HG03139 (cell line): ENCODE data around the gene NINL.
"Not testable (repeated sequence)": the region's sequence is repeated elsewhere in the genome, so short reads cannot be mapped to it uniquely, and the experiment has no call there.

ENCODE experiments used
- ATAC-seq: cut with Tn5 transposase; IDR thresholded peaks from one replicate; pipeline ENCODE4 v1.9.1; 2021; ENCODE audit not compliant: unreplicated experiment

NINL gene

DNA sequence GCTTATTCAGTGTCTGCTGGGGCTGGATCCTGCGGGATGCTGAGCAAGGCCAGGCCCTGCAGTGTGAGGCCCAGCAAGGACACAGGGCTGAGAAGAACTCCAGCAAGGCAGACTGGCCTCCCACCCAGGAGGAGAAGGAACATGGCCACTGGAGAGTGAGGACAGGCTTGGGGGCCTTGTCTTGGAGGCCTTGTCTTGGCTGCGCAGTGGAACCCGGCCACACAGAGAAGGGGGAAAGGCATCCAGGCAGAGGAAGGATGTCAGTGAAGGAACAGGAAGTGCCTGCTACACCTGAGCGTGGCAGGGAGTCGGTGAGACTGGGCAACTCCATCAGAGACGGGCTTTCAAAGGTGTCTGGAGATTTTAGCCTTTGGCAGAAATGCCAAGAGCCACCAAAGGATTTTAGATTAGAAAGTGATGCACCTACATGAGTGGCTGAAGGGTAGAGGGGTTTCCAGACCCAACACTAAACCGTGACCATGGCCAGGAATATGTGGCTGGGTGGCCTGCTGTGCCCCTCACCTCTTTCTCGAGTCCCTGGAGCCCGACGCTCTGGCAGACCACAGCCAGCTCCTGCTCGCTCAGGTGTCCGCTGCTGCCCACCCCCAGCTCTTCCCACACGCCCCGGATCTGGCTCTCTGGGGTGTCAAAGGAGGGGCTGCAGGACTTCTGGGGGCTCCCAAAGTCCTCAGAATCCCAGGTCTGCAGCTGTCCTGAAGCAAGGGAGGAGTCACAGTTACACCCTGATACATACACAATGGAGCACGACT is 80.8 kb downstream of the NINL start:
- no peak for ATAC-seq

DNA sequence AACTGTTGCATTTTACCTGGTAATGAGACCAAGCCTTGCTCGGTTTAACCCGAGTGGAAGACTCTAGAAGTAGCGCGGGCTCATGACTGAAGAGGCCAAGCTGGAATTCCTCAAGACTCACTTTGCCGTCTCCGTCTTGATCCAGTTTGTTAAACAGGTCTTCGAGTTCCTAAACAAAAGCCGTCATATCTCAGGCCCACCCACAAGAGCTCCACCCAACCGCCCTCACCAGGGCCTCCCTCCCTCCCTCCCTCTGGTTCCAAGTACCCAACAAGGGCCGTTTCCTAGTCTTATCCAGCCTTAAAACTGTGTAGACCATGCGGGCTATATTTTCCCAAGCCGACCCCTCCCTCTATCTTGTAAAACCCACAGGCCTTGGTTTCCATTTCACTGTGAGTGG is 81.4 kb downstream of the NINL start:
- no peak for ATAC-seq

DNA sequence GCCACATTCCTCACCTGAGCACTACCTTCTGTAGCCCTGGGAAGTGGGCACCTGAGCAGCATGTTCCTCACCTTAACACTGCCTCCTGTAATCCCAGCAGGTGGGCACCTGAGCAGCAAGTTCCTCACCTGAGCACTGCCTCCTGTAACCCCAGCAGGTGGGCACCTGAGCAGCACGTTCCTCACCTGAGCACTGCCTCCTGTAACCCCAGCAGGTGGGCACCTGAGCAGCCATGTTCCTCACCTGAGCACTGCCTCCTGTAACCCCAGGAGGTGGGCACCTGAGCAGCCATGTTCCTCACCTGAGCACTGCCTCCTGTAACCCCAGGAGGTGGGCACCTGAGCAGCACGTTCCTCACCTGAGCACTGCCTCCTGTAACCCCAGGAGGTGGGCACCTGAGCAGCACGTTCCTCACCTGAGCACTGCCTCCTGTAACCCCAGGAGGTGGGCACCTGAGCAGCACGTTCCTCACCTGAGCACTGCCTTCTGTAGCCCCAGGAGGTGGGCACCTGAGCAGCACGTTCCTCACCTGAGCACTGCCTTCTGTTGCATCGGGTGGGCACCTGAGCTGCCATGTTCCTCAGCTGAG is 82.2 kb downstream of the NINL start:
- ATAC-seq: not testable (repeated sequence)

DNA sequence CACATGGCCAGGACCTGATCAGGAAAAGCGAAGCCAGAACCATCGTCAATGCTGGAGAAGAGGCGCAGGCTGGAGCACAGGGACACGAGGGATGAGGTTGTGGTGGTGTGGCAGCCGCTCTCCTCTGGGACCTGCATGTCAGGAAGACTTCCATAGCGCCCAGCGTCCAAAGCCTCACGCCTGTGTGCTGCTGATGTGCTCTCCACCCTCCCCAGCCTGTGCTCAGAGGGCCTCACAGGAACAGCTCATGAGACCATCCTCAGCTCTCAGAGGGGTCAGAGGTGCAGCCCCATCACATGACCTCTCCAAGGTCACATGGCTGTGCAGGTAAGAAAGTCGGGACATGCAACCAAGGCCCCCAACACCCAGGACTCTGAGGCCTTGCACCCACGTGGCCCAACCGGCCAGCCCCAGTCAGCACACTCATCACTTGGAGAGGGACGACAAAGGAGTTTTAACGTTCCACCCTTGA is 84.4 kb downstream of the NINL start:
- no peak for ATAC-seq

DNA sequence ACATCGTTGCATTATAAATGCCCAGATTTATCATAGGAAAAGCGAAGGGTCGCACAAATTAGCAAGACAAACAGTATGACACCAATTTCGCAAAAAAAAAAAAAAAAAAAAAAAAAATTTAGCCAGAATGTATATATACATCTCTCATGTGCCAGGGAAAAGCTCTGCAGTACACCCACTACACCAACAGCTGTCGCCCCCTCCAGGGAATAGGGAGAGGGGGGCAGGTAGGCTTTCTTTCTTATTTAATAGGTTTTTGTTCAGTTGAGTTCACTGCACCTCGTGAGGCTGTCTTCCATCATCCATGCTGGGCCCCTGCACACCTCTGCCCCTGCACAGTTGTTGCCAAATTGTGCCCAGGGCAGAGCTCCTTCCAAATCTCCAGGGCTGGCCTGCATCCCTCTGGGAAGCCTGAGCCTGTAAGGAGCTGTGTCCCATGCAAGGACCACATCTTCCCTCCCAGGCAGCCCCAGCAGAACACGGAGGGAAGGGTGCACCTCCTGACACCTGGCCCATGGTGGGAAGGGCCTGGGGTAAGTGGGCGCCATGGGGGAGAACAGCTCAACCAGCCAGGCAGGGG is 85.4 kb downstream of the NINL start:
- ATAC-seq: no peak

DNA sequence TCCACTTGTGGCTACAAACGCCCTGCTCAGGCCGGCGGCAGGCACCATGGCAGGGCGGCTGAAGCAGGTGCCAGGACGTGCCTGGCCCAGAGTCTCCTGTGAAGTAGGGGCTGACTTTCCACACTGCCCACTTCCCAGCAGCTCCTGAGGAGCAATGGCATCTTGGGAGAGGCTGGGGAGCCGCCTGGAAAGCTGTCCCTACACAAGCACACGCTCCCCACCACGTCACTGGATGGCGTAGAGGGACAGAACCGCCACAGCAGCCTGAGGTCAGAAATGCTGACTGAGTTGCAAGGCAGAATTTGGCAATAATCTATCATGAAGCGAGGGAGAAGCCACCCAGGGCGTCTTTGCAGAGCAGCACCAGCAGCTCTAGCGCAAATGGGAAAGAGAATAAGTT is 86.3 kb downstream of the NINL start:
- ATAC-seq: no peak

DNA sequence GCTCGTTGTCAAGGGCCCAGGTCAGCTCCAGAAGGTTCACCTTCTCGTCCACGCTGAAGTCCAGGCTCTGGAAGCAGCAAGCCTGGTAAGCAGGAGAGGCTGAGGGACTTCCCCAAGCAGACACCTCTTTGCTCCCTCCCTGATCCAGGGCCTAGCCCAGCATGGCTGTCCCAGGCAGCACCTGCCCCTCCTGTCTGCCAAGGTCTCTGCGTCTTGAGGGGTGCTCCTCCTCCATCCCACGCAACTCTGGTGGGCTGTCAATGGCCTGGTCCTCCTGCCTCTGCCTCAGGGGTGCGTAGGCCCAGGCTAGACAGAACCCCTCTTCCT is 87.1 kb downstream of the NINL start:
- no peak for ATAC-seq

DNA sequence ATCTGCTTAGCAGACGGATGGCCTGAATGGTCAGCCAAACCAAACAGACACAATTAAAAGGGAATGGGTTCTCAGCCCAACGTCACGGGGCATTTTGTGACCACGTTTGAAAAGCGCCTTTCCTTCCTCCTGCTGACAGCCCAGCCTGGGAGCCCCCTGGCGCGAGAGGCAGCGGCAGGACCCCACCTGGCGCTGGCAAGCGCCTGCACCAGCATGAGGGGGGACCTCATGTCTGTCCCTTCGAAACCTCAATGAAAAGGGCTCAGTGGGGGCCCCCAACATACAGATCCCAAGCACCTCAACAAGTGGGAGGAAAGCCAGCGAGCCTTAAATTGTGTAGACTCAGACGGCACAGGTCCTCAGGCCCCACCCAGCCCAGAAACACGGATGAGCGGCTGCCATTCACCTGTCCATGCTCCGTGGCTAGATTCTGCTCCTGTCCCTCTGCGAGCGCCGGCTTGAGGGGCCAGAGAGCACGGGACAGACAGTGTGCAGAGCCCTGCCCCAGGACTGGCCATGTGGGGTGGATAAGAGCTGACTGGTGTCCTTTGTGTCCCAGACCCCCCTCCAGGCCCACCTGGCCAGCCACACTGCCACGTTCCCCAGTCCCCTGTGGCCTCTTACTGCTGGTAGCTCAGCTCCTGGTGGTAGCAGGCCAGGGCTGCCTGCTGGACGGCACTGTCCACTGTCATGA is 87.6 kb downstream of the NINL start:
- ATAC-seq: no peak

DNA sequence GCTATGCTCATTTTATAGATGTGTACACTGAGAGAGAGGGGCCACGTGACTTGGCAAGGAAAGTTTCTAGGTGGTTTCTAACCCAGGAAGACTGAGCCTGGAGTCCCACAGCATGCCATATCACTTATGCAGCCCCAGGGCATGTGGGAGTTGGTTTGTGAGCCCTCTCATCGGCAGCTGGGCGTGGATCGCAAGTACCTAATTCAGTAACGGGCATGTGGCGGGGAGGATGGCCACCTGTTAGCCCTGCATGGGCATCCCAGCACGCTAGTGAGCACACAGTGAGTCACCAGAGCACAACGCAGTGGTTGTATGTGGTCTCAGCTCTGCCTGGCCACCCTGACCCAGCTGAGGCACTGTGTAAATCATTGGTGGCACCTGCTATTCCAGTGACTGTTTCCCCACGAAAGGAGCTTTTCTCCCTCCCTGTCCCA is 88.3 kb downstream of the NINL start:
- ATAC-seq: no peak

DNA sequence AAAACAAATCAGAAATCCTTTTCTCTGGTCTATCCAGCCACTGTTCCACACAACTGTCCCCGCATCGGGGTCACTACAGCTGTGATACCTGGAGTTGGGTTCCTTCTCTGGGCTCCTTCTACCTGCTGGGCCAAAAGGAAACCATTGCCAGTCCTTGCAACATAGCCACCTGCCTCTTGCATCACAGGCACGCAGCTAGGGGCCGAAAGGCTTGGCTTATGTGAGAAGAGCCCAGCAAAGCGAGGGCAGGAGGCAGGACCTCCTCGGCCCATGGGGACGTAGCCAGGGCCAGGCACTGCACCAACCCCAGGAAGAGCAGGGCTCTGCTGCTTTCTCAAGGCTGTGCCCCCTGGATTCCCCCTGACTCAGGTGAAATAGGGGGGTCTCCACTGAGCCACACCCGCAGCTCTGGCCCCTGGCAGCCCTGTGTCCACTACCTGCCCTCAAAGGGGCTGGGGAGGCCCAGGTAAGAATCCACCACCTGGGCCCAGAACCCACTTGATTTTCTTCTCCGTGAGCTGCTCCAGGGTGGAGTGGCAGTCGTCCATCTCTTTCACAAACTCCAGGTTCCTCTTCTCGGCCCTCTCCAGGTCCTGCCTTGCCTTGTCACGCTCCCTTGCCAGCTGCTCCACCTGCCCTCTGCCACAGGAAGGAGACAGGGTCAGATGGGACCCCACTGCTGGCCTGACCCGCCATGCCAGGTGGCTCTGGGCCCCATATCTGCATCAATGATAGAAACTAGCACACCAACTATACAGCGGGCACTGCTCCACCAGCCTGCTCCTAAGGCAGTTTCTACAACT is 89.0 kb downstream of the NINL start:
- no peak for ATAC-seq

DNA sequence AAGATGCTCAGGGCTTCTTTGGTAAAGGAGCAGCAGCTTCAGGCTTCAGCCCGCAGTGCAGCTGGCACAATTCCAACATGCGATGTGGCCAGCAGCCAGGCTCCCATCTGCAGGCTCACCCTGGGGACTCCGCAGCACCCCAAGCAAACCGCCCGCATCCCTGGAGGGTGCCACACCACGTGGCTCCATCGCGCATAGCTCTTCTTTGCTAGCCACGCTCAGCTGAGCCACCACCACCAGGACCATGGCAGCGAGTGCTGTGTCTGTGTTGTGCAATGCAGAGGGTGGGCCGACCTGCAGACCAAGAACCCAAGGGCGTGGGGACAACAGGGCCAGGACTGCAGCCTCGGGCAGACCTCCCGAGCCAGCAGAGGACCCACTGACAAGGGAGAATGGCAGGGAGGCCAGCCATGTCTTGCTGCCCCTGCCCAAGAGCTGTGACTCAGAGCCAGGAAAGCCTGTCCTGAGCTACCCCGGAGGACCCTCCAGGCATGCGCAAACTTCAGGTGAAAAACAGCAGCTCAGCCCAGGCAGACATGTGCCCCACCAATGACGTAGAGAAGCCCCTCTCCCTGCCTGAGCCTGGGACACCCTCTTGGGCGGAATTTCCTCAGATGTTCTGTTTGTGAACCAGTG is 90.0 kb downstream of the NINL start:
- no peak for ATAC-seq

DNA sequence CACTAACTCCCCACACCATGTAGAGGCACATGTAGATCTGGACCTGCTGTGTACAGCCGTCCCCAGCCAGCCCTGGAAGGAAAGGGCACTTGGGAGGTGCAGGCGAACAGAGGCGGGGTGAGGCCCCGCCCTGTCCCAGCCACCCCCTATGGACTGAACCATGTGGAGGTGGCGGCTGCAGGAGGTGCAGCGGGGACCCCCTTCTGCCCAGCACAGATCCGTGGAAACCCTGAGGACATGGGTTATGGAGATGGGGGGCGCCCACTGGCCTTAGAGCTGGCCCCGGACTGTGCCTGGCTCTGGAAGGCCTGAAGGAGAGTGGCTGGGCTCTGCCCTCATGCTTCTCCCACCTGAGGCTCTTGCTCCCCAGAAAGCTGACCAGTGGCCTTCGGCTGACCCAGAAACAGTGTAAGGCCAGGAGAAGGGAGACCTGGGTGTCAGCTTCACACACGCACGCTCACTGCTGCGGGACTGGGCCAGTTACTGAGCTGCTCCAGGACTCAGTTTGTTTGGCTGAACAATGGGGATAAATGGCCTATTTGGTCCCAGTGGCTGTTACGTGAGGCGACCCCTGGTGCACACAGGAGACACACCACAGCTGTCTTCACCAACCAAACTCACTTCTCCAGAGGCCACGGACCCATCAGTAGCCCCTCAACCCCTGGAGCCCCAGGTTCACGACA is 90.7 kb downstream of the NINL start:
- ATAC-seq: no peak

DNA sequence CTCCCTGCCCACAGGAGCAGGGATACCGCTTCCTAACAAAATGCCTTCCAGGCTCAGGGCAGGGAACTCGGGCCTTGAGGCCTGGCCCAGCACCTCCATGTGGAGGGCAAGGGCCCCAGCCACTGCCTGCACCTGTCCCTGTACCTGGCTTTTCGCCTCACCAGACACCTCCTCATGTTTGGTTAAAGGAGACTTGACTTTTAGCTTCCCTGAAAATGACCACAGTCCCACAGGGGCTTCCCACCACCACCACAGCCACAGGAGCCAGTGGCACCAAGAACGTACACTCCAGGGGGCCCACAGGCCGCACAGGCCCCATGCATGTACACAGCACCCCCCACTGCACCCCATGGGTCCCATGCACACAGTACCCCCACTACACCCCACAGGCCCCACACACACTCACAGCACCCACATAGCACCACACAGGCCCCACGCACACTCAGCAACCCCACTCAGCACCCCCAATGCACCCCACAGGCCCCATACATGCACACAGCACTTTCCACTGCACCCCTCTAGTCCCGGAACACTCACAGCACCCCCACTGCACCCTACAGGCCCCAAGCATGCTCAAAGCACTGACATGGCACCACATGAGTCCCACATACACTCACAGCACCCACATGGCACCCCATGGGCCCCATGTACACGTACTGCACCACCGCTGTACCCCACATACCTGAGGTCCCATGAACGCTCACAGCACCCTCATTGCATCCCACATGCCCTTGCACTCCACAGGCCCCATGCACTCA is 91.4 kb downstream of the NINL start:
- no peak for ATAC-seq

DNA sequence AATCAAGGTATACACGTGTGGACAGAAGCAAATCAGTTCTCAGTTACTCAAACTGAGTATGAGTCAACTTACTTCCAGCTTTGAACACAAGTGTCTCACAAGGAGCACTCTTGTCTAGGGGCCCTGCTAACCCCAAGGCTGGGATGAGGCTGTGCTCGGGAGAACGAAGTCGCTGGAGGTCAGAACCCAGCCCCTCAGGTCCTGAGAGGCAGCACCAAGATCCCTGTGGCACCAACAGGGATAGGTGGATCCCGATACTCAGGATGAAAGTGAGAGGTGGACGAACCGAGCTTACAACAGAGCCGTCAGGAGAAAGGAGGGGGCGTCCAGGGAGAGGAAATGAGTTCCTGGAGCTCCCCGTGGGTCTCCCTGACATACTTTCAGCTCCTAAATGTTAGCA is 92.2 kb downstream of the NINL start:
- ATAC-seq: no peak

DNA sequence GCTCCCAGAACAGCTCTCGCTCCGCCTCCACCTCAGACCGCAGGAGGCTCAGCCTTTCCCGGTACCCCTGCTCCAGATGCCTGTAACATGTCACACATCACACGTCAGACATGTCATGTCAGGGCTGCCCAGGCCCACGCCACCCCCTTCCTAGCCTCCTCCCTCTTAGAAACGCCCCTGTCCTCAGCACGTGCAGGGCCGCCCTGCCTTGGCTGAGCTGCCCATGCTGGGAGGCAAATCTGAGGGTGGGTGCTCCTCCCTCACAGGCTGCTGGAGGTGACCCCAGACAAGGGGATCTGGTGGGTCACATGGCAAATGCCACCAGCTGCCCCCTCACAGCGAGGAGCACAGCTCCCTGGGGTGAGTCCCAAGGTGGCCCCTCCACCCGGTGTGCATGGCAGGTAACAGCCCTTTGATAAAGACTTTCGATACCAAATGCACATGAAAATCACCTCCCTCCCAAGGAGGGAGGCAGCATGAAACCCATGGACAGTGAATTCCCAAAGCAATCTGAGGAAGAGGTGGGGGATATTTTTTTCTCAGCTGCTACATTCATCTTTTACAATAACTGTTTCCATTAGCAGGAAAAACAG is 93.8 kb downstream of the NINL start:
- no peak for ATAC-seq

DNA sequence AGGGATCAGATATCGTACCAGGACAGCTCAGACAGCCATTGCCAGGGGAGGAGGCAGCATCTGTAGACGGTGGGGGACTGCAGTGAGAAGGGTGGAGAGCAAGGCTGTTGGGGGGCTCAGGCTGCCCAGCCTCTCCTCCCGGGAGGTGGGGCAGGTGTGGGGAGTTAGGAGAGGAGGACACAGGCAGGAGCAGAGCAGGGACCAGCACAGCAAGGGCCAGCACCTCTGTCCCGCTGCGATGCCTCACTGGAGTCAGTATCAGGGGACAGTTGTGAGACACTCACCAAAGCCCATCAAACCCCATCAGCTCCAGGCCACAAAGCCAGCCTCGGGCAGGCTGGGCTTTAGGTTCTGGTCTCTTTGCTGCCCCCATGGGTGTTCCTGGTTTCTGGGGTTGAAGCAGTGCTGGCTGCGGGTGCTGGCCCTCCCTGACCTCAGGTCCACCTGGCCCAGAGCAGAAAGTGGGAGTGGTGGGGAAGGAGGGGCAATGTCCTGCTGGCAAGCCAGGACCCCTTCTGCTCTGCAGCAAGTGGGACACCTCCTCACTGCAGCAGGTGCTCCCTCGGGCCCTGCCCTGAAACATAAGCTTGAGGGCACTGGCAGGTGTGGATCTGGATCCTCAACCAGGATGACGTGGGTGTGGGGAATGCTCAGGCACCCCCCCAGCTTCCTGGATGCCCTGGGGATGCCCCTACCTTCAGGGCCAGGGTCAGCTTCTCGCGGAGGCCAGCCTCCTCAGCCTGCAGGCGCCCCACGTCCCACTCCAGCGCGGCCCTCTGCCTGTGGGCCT is 94.5 kb downstream of the NINL start:
- ATAC-seq: no peak

DNA sequence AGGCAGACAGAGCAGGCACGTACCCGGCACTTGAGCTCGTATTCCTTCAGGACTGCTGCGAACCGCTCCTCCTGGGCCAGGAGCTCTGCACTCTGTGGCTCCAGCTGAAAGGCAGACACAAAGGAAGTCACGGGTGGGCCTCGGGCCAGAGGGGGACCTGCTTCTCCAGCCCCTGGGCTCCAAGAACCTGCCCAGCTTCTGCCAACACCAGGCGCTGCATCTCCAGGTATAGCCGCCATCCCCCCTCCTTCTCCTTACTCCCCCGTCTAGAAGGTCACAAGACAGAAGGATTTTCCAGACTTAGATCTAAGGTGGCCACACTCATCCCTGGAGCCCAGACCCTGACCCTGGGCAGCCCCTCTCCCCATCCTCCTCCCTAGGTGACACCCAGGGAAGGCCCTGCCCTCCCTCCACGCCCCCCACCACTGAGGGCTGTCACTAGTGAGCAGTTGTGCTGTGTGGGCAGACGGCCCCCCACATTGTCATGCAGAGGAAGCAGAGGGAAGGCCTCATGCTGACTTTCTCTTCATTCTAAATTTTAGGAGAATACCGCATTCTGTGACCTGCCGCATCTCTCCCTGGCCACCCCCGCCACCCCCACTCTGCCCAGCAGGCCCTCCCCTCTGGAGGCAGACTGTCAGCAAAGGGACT is 96.0 kb downstream of the NINL start:
- ATAC-seq: no peak

DNA sequence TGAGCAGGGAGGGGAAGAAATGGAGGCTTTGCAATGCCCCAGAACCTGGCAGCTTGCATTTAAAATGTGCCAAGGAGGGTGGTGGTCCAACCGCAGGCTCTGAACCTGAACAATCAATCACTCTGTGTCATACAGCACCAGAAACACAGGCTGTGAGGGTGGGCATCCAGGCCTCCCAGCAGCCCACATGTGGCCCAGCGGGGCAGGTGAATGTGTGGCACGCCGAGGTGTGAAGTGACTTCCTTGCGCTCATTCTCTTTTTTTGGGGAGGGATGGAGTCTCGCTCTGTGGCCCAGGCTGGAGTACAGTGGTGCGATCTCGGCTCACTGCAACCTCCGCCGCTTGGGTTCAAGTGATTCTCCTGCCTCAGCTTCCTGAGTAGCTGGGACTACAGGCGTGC is 97.4 kb downstream of the NINL start:
- no peak for ATAC-seq
